Measurements from ENCODE around the gene IGSF21. TPM values are rescaled to one million over a fixed set of nuclear protein-coding genes. Genes with fewer than 3 reads are reported as not detected.
A peak's percentile ranks its signal among the peaks of the same experiment; 100 is the strongest.

Gene IGSF21
- total RNA-seq, 1 experiment from 2014 or later: 30.5 TPM

- TF ChIP-seq NR3C1 (CRISPR knock-in tag; conservative IDR thresholded peaks at IDR 0.05; ENCODE audit: low read depth) (no peak), HMGXB4 (CRISPR knock-in tag; IDR thresholded peaks at IDR 0.05) (no peak), AR (CRISPR knock-in tag; IDR thresholded peaks at IDR 0.05) (no peak), IRF1 (CRISPR knock-in tag; IDR thresholded peaks at IDR 0.05) (no peak), ERG (CRISPR knock-in tag; IDR thresholded peaks at IDR 0.05) (no peak)
Observed at GRCh38 chr1:18293291-18293690, 185.7 kb downstream of the IGSF21 start (continued).

- H3K9me3 Mint-ChIP-seq: peaks cover 6% of the 10 kb centered on the region
- ChIA-PET CTCF (interaction anchor here (0.6 to 1.2 kb wide), 6 partner anchors 60 to 367 kb away, joined by 3 to 8 read pairs (median 4); no protein-coding TSS in a partner anchor), POLR2A (interaction anchor here (0.9 to 1.1 kb wide), 2 partner anchors 9 to 60 kb away, joined by 3 to 4 read pairs; no protein-coding TSS in a partner anchor)
- peak overlapping the region; percentile 99 for H3K27ac Mint-ChIP-seq
- peaks cover 12% of the 10 kb centered on the region for H3K36me3 Mint-ChIP-seq
- peak; percentile 69 for ATAC-seq
- H3K4me3 Mint-ChIP-seq: peak overlapping the region; percentile 52
- DNase-seq (ENCODE audit: low spot score): peak; percentile 85
- H3K4me1 Mint-ChIP-seq: peaks cover 96% of the 10 kb centered on the region
- no peaks in the 10 kb centered on the region; the same call in 1 of the 2 replicates for H3K27me3 Mint-ChIP-seq (ENCODE audit: low read depth)
- no peak for TF ChIP-seq TEAD4 (CRISPR knock-in tag; IDR thresholded peaks at IDR 0.05)
- peak; percentile 64; the same call in 1 of the 2 replicates for TF ChIP-seq FOXP4 (CRISPR knock-in tag; IDR thresholded peaks at IDR 0.05)
- peak; percentile 91 for TF ChIP-seq ZNF423 (CRISPR knock-in tag; IDR thresholded peaks at IDR 0.05)
- TF ChIP-seq TEAD1 (CRISPR knock-in tag; IDR thresholded peaks at IDR 0.05): peak; percentile 55
- 0 out of 2 replicates have a peak, but pooled peaks have one; percentile 2 for TF ChIP-seq USF2 (CRISPR knock-in tag; IDR thresholded peaks at IDR 0.05)
- TF ChIP-seq ZNF416 (CRISPR knock-in tag; IDR thresholded peaks at IDR 0.05): no peak
- TF ChIP-seq ZNF281 (CRISPR knock-in tag; IDR thresholded peaks at IDR 0.05): no peak
- no peak for TF ChIP-seq MLX (CRISPR knock-in tag; IDR thresholded peaks at IDR 0.05)
- no peak; the same call in 1 of the 2 replicates for TF ChIP-seq ZNF263 (CRISPR knock-in tag; IDR thresholded peaks at IDR 0.05; ENCODE audit: low read depth)
- 0 out of 2 replicates have a peak, but pooled peaks have one; percentile 41 for TF ChIP-seq KAT7 (CRISPR knock-in tag; IDR thresholded peaks at IDR 0.05; ENCODE audit: borderline replicate concordance)
- 0 out of 2 replicates have a peak, but pooled peaks have one; percentile 18 for TF ChIP-seq FOXJ3 (CRISPR knock-in tag; IDR thresholded peaks at IDR 0.05; ENCODE audit: borderline replicate concordance)
- TF ChIP-seq SMAD4 (CRISPR knock-in tag; IDR thresholded peaks at IDR 0.05): peak; percentile 84
- TF ChIP-seq CBFB (CRISPR knock-in tag; IDR thresholded peaks at IDR 0.05; ENCODE audit: low read depth): no peak
- TF ChIP-seq ZNF138 (CRISPR knock-in tag; conservative IDR thresholded peaks at IDR 0.05): no peak
- TF ChIP-seq TCF7 (CRISPR knock-in tag; IDR thresholded peaks at IDR 0.05; ENCODE audit: low read depth): no peak
- TF ChIP-seq ZNF671 (CRISPR knock-in tag; IDR thresholded peaks at IDR 0.05): no peak
Observed at GRCh38 chr1:18294437-18295176, 187.0 kb downstream of the IGSF21 start.

All from WTC11 (cell line).